ELR (cell line): ENCODE data around the gene BLOC1S3.
A peak's percentile ranks its signal among the peaks of the same experiment; 100 is the strongest.

Experiments
- DNase-seq: peaks from one replicate; pipeline ENCODE4 v3.0.0-alpha.2; 2015; ENCODE audit warnings: low read depth

BLOC1S3 gene

GRCh38 chr19:45146251-45146650, 32.3 kb upstream of the BLOC1S3 start:
- no peak for DNase-seq

- DNase-seq, result no peak
Measured at GRCh38 chr19:45146741-45147205, 31.8 kb upstream of the BLOC1S3 start.

GRCh38 chr19:45147835-45148676, 30.5 kb upstream of the BLOC1S3 start:
- DNase-seq, result no peak

GRCh38 chr19:45149129-45149528, 29.5 kb upstream of the BLOC1S3 start:
- no peak for DNase-seq

GRCh38 chr19:45150180-45150579, 28.4 kb upstream of the BLOC1S3 start:
- DNase-seq, result no peak

- no peak for DNase-seq
Measured at GRCh38 chr19:45150751-45151281, 27.8 kb upstream of the BLOC1S3 start.

GRCh38 chr19:45151320-45151719, 27.3 kb upstream of the BLOC1S3 start:
- no peak for DNase-seq

GRCh38 chr19:45151821-45152503, 26.6 kb upstream of the BLOC1S3 start:
- no peak for DNase-seq

GRCh38 chr19:45152504-45153338, 25.9 kb upstream of the BLOC1S3 start:
- DNase-seq, result no peak

GRCh38 chr19:45153339-45154063, 25.1 kb upstream of the BLOC1S3 start:
- DNase-seq, result peak; percentile 44

- DNase-seq, result peak; percentile 83
Measured at GRCh38 chr19:45154064-45154827, 24.3 kb upstream of the BLOC1S3 start.

GRCh38 chr19:45156011-45156630, 22.5 kb upstream of the BLOC1S3 start:
- no peak for DNase-seq

GRCh38 chr19:45156751-45157150, 21.8 kb upstream of the BLOC1S3 start:
- no peak for DNase-seq

GRCh38 chr19:45158503-45159209, 19.9 kb upstream of the BLOC1S3 start:
- DNase-seq, result no peak

- DNase-seq, result no peak
Measured at GRCh38 chr19:45159210-45159970, 19.2 kb upstream of the BLOC1S3 start.

GRCh38 chr19:45159971-45160324, 18.6 kb upstream of the BLOC1S3 start:
- DNase-seq, result no peak

GRCh38 chr19:45160870-45161737, 17.5 kb upstream of the BLOC1S3 start, which contains the start of gene NKPD1:
Gene NKPD1 (minus strand): TSS chr19:45160982. CDS start chr19:45160150, 832 bp downstream.
- no peak for DNase-seq
